ENCODE measurements around the gene CDSN.
"Not testable (repeated sequence)": the region's sequence is repeated elsewhere in the genome, so short reads cannot be mapped to it uniquely, and the experiment has no call there.

The CDSN gene

GRCh38 chr6:31120151-31120915 is at the start of gene CDSN:
Gene CDSN (minus strand): TSS chr6:31120446. CDS start chr6:31120419, 27 bp downstream.
- DNase-seq = no peak

- DNase-seq = no peak
These were observed 49.0 kb upstream of the CDSN start for GRCh38 chr6:31169123-31169857.

DNA sequence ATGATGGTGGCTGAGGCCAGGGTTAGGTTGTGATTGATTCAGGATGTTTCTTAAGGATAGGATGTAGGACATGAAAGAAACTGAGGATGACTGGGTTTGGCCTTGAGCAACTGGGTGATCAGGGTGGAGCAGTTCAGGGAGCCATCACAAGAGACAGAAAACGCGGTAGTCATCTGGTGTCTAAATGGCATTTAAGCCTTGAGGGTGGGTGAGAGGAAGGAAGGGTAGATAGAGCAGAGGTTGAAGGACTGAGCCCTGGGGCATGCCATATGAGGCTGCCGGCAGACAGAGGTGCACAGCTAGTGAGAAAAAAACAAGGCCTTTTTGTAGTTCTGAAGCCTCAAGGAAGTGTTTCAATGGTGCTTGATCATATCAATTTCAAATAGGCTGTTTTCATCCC is 48.4 kb upstream of the CDSN start:
- no peak for DNase-seq

DNA sequence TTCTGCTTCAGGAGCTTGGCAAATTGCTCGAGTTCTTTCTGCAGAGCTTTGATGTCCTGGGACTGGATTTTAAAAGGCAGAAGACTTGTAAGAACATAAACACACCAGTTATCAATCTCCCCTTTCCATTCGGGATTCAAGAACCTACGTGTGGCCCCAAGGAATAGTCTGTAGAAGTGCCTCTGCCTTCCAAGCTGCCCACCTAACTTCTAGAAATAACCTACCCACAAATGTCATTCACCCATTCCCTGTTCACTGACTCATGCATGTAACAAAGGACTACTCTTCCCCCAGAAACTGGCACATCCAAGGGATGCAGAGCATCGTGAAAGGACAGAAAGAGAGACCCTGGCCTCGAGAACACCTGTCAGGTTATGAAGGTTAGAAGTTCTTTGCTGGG is 45.7 kb upstream of the CDSN start:
- no peak for DNase-seq

- DNase-seq = not testable (repeated sequence)
These were observed 45.0 kb upstream of the CDSN start for GRCh38 chr6:31165064-31165832.

GRCh38 chr6:31164475-31165063 is 44.3 kb upstream of the CDSN start:
- DNase-seq = not testable (repeated sequence)

DNA sequence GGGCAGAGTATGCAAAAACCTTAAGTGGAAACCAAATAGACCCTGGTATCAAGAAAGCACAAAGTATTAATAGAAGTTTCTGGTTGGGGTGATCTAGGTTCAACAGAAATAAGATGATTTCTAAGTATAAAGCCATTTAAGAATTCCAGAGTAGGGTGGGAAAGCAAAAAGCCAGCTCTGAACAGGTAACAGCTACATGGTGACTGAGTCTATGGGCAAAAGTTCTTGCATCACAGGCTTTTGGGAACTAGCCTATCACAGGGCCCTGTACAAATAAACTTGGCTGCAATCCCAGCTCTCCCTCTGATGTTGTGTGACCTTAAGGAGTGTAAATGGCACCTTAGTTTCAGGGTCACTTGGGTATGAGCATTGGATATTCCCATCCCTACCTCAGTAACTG is 43.7 kb upstream of the CDSN start:
- DNase-seq = no peak

DNA sequence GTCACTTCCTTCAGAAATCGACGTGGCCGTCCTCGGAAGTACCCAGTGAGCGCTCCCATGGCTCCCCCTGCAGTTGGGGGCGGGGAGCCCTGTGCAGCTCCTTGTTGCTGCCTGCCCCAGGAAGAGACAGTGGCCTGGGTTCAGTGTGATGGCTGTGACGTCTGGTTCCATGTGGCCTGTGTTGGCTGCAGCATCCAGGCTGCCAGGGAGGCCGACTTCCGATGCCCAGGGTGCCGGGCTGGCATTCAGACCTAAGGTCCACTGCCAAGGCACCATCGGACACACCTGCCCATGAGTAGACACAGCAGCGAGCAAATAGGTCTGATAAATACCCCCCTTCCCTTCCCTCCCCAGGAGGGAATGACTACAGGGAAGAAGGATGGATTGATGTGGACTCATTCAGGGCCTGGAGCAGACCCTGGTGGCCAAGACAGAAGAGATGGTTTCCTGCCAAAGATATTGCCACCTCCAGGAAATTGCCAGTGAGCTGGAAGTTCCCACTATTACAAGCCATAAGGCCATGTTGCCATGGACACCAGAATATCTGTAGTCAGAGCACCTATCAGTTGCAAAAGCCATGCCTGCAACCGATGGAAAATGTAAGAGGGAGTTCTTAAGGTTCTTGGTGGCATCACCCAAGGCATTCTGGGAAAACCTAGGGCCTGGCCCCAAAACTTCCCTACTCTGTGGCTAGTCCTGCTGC is 42.4 kb upstream of the CDSN start:
- DNase-seq = no peak

- no peak for DNase-seq
These were observed 41.2 kb upstream of the CDSN start for GRCh38 chr6:31161216-31162126.

GRCh38 chr6:31158863-31159855 is 38.9 kb upstream of the CDSN start:
- DNase-seq = no peak

DNA sequence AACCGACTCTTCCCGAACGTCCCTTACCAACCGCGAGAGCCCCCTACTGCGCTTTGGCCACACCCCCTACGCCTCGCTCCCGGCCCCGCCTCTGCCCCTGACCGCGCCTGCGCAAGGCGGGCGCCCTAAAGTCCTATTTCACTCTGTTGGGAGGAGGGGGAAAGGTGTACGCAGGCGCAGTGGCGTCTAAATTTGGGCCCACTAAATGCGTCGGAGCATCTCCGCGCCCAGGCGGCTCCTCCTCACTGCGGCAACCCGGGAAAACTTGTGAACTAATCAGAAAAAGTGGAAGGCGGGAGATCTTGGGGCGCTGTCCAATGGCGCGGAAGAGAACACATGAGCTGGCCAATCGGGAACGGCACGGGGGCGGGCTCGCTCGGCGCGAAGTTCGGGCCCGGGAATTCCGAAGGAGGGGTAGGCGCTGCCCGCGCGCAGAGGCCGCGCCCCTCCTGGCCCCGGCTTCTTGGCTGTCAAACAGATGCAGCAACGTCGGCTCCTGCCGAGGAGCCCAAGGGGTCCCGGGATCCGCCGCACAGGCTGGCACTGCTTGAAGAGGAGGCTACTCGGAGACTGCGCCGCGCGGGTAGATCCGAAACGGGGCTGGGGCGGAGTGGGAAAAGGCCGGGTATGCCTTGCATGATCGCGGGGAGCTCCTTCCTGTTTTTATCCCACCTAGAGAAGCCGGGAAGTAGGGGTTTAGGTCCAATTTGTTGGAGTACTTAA is 38.1 kb upstream of the CDSN start, which contains the start of gene TCF19:
TSS of gene TCF19 (plus strand) at position 450 of the 723 bp plus-strand sequence. CDS start 881 bp downstream, outside the sequence.
- peak; percentile 98 for DNase-seq

- DNase-seq = no peak
These were observed 37.4 kb upstream of the CDSN start, which contains the start of gene CCHCR1 for GRCh38 chr6:31157513-31158139. Gene CCHCR1 (minus strand): TSS chr6:31157802. CDS start chr6:31157600, 202 bp downstream.

GRCh38 chr6:31156641-31157040 is 36.4 kb upstream of the CDSN start:
- no peak for DNase-seq

- no peak for DNase-seq
These were observed 34.2 kb upstream of the CDSN start for GRCh38 chr6:31154436-31154835.

- no peak for DNase-seq
These were observed 32.5 kb upstream of the CDSN start for GRCh38 chr6:31152781-31153180.

DNA sequence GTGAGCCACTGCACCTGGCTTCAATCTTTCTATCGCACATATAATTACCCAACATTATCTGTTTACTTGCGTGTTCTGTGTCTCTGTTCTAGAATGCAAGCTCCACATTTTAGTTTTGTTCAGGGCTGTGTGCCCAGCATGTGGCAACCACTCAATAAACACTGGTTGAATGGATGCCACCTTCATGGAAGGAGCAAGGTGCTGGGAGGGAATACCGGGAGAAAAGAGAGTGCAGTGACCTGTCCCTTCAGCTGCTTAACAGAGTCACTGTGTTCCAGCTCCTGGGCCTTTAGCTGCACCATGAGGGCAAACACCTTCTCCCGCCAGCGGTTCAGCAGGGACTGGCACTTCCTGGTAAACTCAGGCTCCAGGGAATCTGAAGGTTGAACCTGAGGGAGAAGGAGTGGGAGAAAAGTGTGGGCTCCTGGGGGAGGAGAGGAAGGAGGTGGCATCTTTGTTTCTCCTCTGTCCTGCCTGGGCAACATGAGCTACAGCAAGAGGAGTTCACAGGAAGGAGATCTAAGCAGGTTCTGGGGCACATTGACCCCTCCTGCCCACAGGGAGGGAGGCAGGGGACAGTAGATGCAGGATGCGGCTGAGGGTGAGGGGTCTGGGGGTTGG is 29.7 kb upstream of the CDSN start:
- DNase-seq = no peak

DNA sequence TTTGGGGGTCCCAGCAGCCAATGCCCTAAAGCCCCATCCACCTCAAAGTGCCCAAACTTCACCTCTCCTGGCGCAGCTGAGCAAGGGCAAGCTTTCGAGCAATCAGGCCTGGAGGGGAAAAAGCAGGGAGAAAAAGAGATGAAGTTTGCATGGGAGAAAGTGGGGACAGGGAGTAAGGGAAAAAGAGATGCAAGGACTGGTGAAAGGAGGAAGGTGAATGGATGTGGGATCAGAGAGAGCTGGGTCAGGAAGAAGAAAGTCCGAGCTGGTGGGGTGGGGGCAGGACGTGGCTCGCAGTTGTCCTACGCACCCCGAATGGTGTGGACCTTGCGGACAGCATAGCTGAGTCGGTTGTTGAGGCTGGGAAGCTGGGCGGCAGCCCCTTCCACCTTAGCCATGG is 25.1 kb upstream of the CDSN start:
- no peak for DNase-seq

- DNase-seq = no peak
These were observed 24.7 kb upstream of the CDSN start for GRCh38 chr6:31144970-31145340.
